H1 (cell line): ENCODE data around the gene CCDC120. TPM values are rescaled to one million over a fixed set of nuclear protein-coding genes. Genes with fewer than 3 reads are reported as not detected.
A peak's percentile ranks its signal among the peaks of the same experiment; 100 is the strongest.

ENCODE experiments used
- CTCF ChIA-PET: fragments of 300-600 bp; sonication (Branson Sonifier 250); formaldehyde crosslinking; loops from one replicate; lab custom pipeline; 2021; ENCODE audit not compliant: partially characterized antibody; lab: Charles Lee
- POLR2A ChIA-PET: fragments of 300-600 bp; sonication (Branson Sonifier 250); formaldehyde crosslinking; loops from one replicate; lab custom pipeline; 2021; ENCODE audit warnings: inconsistent platforms; ENCODE audit not compliant: partially characterized antibody; lab: Charles Lee
- DNase-seq, 2 experiments: peaks; one replicate each; pipeline versions ENCODE4 v3.0.0 to v3.0.0-alpha.2; 2010 to 2022; ENCODE audit warnings: low spot score in 2 of 2, low read depth in 1 of 2, mixed read lengths in 1 of 2
- FAIRE-seq: peaks from 2 replicates; lab custom pipeline; 2011; peaks lifted over from hg19 to GRCh38; lab: Jason Lieb, UNC
- H2AFZ ChIP-seq: 2 replicates; pipeline ENCODE4 v1.8.1; 2012; ENCODE audit warnings: low read length, inconsistent platforms
- H2AK5ac ChIP-seq: 2 replicates; pipeline ENCODE4 v1.6.1; 2013; ENCODE audit warnings: low read depth, low read length
- H2BK120ac ChIP-seq: replicated peaks from 2 replicates; pipeline ENCODE3; 2013; ENCODE audit warnings: low read depth, low read length, inconsistent platforms
- H2BK12ac ChIP-seq: 2 replicates; pipeline ENCODE4 v1.6.1; 2013; ENCODE audit warnings: low read depth, low read length
- H2BK15ac ChIP-seq: 2 replicates; pipeline ENCODE4 v1.6.1; 2013; ENCODE audit warnings: low read length
- H2BK20ac ChIP-seq: 2 replicates; pipeline ENCODE4 v1.6.1; 2013; ENCODE audit warnings: low read length
- H2BK5ac ChIP-seq: 2 replicates; pipeline ENCODE4 v1.6.1; 2013; ENCODE audit warnings: low read depth, low read length
- H3K14ac ChIP-seq: 2 replicates; pipeline ENCODE4 v1.6.1; 2013; ENCODE audit warnings: inconsistent platforms; ENCODE audit not compliant: insufficient read length
- H3K18ac ChIP-seq: 2 replicates; pipeline ENCODE4 v1.6.1; 2013; ENCODE audit warnings: low read length; ENCODE audit errors: extremely low read depth
- H3K23ac ChIP-seq: 2 replicates; pipeline ENCODE4 v1.6.1; 2013; ENCODE audit warnings: inconsistent platforms; ENCODE audit not compliant: insufficient read length
- H3K23me2 ChIP-seq: 2 replicates; pipeline ENCODE4 v1.6.1; 2013; ENCODE audit warnings: low read depth, low read length
- H3K27ac ChIP-seq: 2 replicates; pipeline ENCODE4 v1.6.1; 2011; ENCODE audit warnings: low read depth, low read length, inconsistent platforms
- H3K27me3 ChIP-seq, 4 experiments: replicated peaks in 1 of 4; 1 replicate in 1 of 4; 2 replicates in 3 of 4; pipeline versions ENCODE4 v1.6.1 to v1.8.1; 2011 to 2013; ENCODE audit warnings: low read length in 3 of 4, mild to moderate bottlenecking in 3 of 4, inconsistent platforms in 2 of 4, mixed read lengths in 2 of 4, moderate library complexity in 1 of 4; ENCODE audit not compliant: control insufficient read depth in 3 of 4, insufficient read depth in 3 of 4; ENCODE audit errors: extremely low read depth in 1 of 4
- H3K36me3 ChIP-seq, 4 experiments: 2 replicates each; pipeline versions ENCODE4 v1.6.1 to v1.8.1; 2011 to 2013; ENCODE audit warnings: mild to moderate bottlenecking in 4 of 4, low read length in 3 of 4, moderate library complexity in 2 of 4, control low read depth in 1 of 4, inconsistent platforms in 1 of 4; ENCODE audit not compliant: insufficient read depth in 4 of 4, control insufficient read depth in 2 of 4
- H3K4ac ChIP-seq: replicated peaks from 2 replicates; pipeline ENCODE3; 2013; ENCODE audit warnings: low read length, low read depth, mixed read lengths, inconsistent platforms; ENCODE audit not compliant: insufficient read length
- H3K4me1 ChIP-seq, 4 experiments: replicated peaks in 1 of 4; 1 replicate in 1 of 4; 2 replicates in 3 of 4; pipeline versions ENCODE4 v1.6.1 to v1.8.1; 2011 to 2013; ENCODE audit warnings: low read length in 3 of 4, inconsistent platforms in 2 of 4, mixed read lengths in 1 of 4; ENCODE audit not compliant: insufficient read depth in 4 of 4, control insufficient read depth in 3 of 4
- H3K4me2 ChIP-seq, 2 experiments: 2 replicates each; pipeline versions ENCODE4 v1.6.1 to v1.8.1; 2011 to 2013; ENCODE audit warnings: low read depth in 2 of 2, low read length in 2 of 2, control low read depth in 1 of 2, inconsistent platforms in 1 of 2, mild to moderate bottlenecking in 1 of 2; ENCODE audit not compliant: insufficient read depth in 1 of 2
- H3K4me3 ChIP-seq, 4 experiments: fragments of 200-600, 300-600 bp in 1 of 4; sonication (generic), shearing (Covaris generic), sonication (Bioruptor Twin) in 1 of 4; 2 replicates each; pipeline versions ENCODE4 v1.5.1 to v1.8.1; 2011 to 2016; ENCODE audit warnings: low read length in 4 of 4, low read depth in 3 of 4, control low read depth in 2 of 4, inconsistent platforms in 2 of 4, mild to moderate bottlenecking in 2 of 4, mixed read lengths in 1 of 4, moderate library complexity in 1 of 4; ENCODE audit not compliant: insufficient read depth in 2 of 4; ENCODE audit errors: extremely low read depth in 1 of 4
- H3K56ac ChIP-seq: replicated peaks from 2 replicates; pipeline ENCODE3; 2013; ENCODE audit warnings: low read depth, mild to moderate bottlenecking, mixed read lengths, low read length, inconsistent platforms; ENCODE audit not compliant: insufficient read length
- H3K79me1 ChIP-seq: 2 replicates; pipeline ENCODE4 v1.6.1; 2013; ENCODE audit warnings: low read depth, low read length, control low read depth
- H3K79me2 ChIP-seq, 2 experiments: 2 replicates each; pipeline versions ENCODE4 v1.6.1 to v1.8.1; 2012 to 2013; ENCODE audit warnings: low read length in 2 of 2, mild to moderate bottlenecking in 2 of 2, inconsistent platforms in 1 of 2; ENCODE audit not compliant: insufficient read depth in 2 of 2, control insufficient read depth in 1 of 2
- H3K9ac ChIP-seq, 4 experiments: replicated peaks in 1 of 4; 1 replicate in 1 of 4; 2 replicates in 3 of 4; pipeline versions ENCODE4 v1.6.1 to v1.8.1; 2011 to 2013; ENCODE audit warnings: low read depth in 3 of 4, low read length in 3 of 4, control low read depth in 2 of 4, mild to moderate bottlenecking in 2 of 4, moderate library complexity in 2 of 4, inconsistent platforms in 1 of 4; ENCODE audit errors: extremely low read depth in 1 of 4
- H3K9me3 ChIP-seq, 2 experiments: 2 replicates each; pipeline versions ENCODE4 v1.6.1 to v1.8.1; 2012 to 2013; ENCODE audit warnings: mild to moderate bottlenecking in 2 of 2, moderate library complexity in 2 of 2, control low read depth in 1 of 2, inconsistent platforms in 1 of 2, low read depth in 1 of 2, low read length in 1 of 2, mixed read lengths in 1 of 2; ENCODE audit not compliant: insufficient read depth in 2 of 2
- H4K20me1 ChIP-seq, 2 experiments: replicated peaks in 1 of 2; 2 replicates each; pipeline versions ENCODE3 to v1.8.1; 2011 to 2013; ENCODE audit warnings: inconsistent platforms in 2 of 2, low read length in 2 of 2, mild to moderate bottlenecking in 1 of 2; ENCODE audit not compliant: insufficient read depth in 2 of 2, control insufficient read depth in 1 of 2
- H4K5ac ChIP-seq: 2 replicates; pipeline ENCODE4 v1.6.1; 2013; ENCODE audit warnings: low read length, low read depth, mixed read lengths, inconsistent platforms; ENCODE audit not compliant: insufficient read length
- H4K8ac ChIP-seq: 2 replicates; pipeline ENCODE4 v1.8.0; 2013; ENCODE audit warnings: mild to moderate bottlenecking, moderate library complexity, low read length, inconsistent platforms; ENCODE audit not compliant: insufficient read depth; ENCODE audit errors: extremely low read depth
- H4K91ac ChIP-seq: replicated peaks from 2 replicates; pipeline ENCODE3; 2013; ENCODE audit warnings: low read length, mixed read lengths, inconsistent platforms; ENCODE audit not compliant: insufficient read length
- CHD1 ChIP-seq: IDR thresholded peaks from 2 replicates; pipeline ENCODE4 v1.6.1; 2012; ENCODE audit warnings: low read depth, low read length, improper control_type of control experiment
- POU5F1 ChIP-seq: IDR thresholded peaks from 2 replicates; pipeline ENCODE4 v1.6.1; 2011; ENCODE audit warnings: low read depth, mild to moderate bottlenecking, low read length, moderate library complexity
- SIN3A ChIP-seq, 2 experiments: IDR thresholded peaks in 1 of 2; conservative IDR thresholded peaks in 1 of 2; 2 replicates each; pipeline ENCODE4 v1.6.1; 2011 to 2012; ENCODE audit warnings: low read length in 2 of 2, improper control_type of control experiment in 1 of 2, low read depth in 1 of 2, mild to moderate bottlenecking in 1 of 2
- WGBS, 2 experiments: shearing (Covaris generic) in 1 of 2; methylation state at CpG; one replicate each; pipeline versions ENCODE4 v1.1.6 to v1.1.7; 2013 to 2015; ENCODE audit warnings: low lambda C conversion rate in 2 of 2, mixed read lengths in 2 of 2, inconsistent platforms in 1 of 2, low coverage in 1 of 2, missing lambda C conversion rate in 1 of 2; ENCODE audit not compliant: insufficient replicate concordance in 2 of 2, insufficient coverage in 1 of 2, insufficient read length in 1 of 2; ENCODE audit errors: extremely low coverage in 1 of 2, missing lambda C conversion rate in 1 of 2; 5-methylcytosine and 5-hydroxymethylcytosine counted together
- polyA plus RNA-seq, 7 experiments: library from polyadenylated mRNA; depleted of rRNA in 3 of 7; stranded (reverse) in 5 of 7; unstranded in 2 of 7; fragments of >200 nt in 5 of 7; fragments of 200-250 nt in 2 of 7; gene quantifications; 1 replicate in 5 of 7; 2 replicates in 1 of 7; 4 replicates in 1 of 7; pipeline versions ENCODE4 v1.2.1 to v1.2.3, GENCODE V29; 2011 to 2013; ENCODE audit warnings: missing spikeins in 2 of 7, mixed read lengths in 2 of 7
- total RNA-seq: library from RNA; stranded (reverse); fragmentation: NEBNext Ultra II Directional; extraction: Animal tissue kit (Norgen Biotek cat#: 25700); gene quantifications from 2 replicates; pipeline ENCODE4 v1.2.1, GENCODE V29; 2021
- TF ChIP-seq, protein P1 (sequence below), 3 experiments: IDR thresholded peaks; 1 replicate in 2 of 3; 2 replicates in 1 of 3; pipeline versions ENCODE4 v1.5.1 to v1.6.1; 2011; ENCODE audit warnings: low read length in 3 of 3, mild to moderate bottlenecking in 3 of 3, inconsistent platforms in 2 of 3, low read depth in 1 of 3, moderate library complexity in 1 of 3; ENCODE audit not compliant: insufficient read depth in 1 of 3; ENCODE audit errors: control extremely low read depth in 1 of 3

CCDC120 gene
- total and polyA plus RNA-seq, 2 of the 8 experiments (the other 6 are each of a cell fraction or from before 2014, with no cell fraction given) = 4.9 to 11.9 TPM

GRCh38 chrX:49064735-49065134, 5.9 kb downstream of the CCDC120 start:
- peaks cover 0 to 4% (median 0%) of the 10 kb centered on the region in 4 experiments; a peak in 3 of 7 replicates for H3K4me1 ChIP-seq
- peaks cover 0 to 12% (median 3%) of the 10 kb centered on the region in 4 experiments; a peak in 2 of 8 replicates for H3K36me3 ChIP-seq
- H3K4ac ChIP-seq = no peak overlapping the region
- no peak overlapping the region for H2BK15ac ChIP-seq
- 92% methylated on average over 6 of the region's 8 CpGs; no CpG with 5 or more reads in 1 of the 2 experiments for WGBS, 2 experiments
- no peak overlapping the region for H2BK12ac ChIP-seq
- no peak overlapping the region for H4K8ac ChIP-seq
- peaks cover 0 to 1% of the 10 kb centered on the region in 2 experiments for H4K20me1 ChIP-seq
- ChIA-PET POLR2A (interaction anchor here (1.0 kb wide), 1 partner anchor 112 kb away, joined by 3 read pairs; no protein-coding TSS in a partner anchor), CTCF (interaction anchor here (1.0 kb wide), 1 partner anchor 21 kb away, joined by 3 read pairs; no protein-coding TSS in a partner anchor)
- H3K79me2 ChIP-seq = no peaks in the 10 kb centered on the region; a peak in 1 of 4 replicates
- no peak overlapping the region for H3K14ac ChIP-seq
- no peak overlapping the region for H2AK5ac ChIP-seq
- no peaks in the 10 kb centered on the region for H3K9me3 ChIP-seq
- no peaks in the 10 kb centered on the region for H3K79me1 ChIP-seq
- H4K91ac ChIP-seq = no peak overlapping the region
- H4K5ac ChIP-seq = no peak overlapping the region
- no peaks in the 10 kb centered on the region for H3K27me3 ChIP-seq
- H2BK5ac ChIP-seq = no peak overlapping the region
- no peaks in the 10 kb centered on the region for H3K23me2 ChIP-seq
- no peak overlapping the region for H2BK120ac ChIP-seq
- no peak overlapping the region for H3K4me3 ChIP-seq
- H3K18ac ChIP-seq = no peak overlapping the region
- TF ChIP-seq POU5F1 = no peak
- TF ChIP-seq CHD1 = no peak
- TF ChIP-seq SIN3A (conservative IDR thresholded peaks at IDR 0.05 in 1 of 2, IDR thresholded peaks at IDR 0.05 in 1 of 2; ENCODE audit: low read depth in 1 of 2, low read length in 2 of 2) = no peak
- TF ChIP-seq, protein P1, sequence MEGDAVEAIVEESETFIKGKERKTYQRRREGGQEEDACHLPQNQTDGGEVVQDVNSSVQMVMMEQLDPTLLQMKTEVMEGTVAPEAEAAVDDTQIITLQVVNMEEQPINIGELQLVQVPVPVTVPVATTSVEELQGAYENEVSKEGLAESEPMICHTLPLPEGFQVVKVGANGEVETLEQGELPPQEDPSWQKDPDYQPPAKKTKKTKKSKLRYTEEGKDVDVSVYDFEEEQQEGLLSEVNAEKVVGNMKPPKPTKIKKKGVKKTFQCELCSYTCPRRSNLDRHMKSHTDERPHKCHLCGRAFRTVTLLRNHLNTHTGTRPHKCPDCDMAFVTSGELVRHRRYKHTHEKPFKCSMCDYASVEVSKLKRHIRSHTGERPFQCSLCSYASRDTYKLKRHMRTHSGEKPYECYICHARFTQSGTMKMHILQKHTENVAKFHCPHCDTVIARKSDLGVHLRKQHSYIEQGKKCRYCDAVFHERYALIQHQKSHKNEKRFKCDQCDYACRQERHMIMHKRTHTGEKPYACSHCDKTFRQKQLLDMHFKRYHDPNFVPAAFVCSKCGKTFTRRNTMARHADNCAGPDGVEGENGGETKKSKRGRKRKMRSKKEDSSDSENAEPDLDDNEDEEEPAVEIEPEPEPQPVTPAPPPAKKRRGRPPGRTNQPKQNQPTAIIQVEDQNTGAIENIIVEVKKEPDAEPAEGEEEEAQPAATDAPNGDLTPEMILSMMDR (IDR thresholded peaks at IDR 0.05; ENCODE audit: control extremely low read depth in 1 of 3, insufficient read depth in 1 of 3, low read depth in 1 of 3, low read length in 3 of 3) = peak in 1 of 3 experiments; percentile 6; a peak in 1 of 4 replicates
- H3K4me2 ChIP-seq = no peak overlapping the region
- no peak overlapping the region for H3K23ac ChIP-seq
- H3K27ac ChIP-seq = no peak overlapping the region
- H2AFZ ChIP-seq = no peak overlapping the region
- no peak overlapping the region for H2BK20ac ChIP-seq
- H3K56ac ChIP-seq = no peak overlapping the region
- no peak for FAIRE-seq
- DNase-seq = no peak
- H3K9ac ChIP-seq = no peak overlapping the region
